Endothelial cell of umbilical vein (primary cell): Measurements from ENCODE around the gene PFN3. TPM values are rescaled to one million over a fixed set of nuclear protein-coding genes. Genes with fewer than 3 reads are reported as not detected.

Source experiments
- BruUV-seq: library from RNA; stranded (reverse); fragments of 400-500 nt; replicated peaks from 2 replicates; lab custom pipeline; 2021; lab: Mats Ljungman, UMichigan
- CTCF ChIA-PET: fragments of 300-600, 350-600 bp; sonication (Branson Sonifier 250); formaldehyde crosslinking; loops from one replicate; lab custom pipeline; 2021; ENCODE audit warnings: antibody characterized with exemption, inconsistent platforms; lab: Charles Lee
- POLR2A ChIA-PET: fragments of 300-600, 350-600 bp; sonication (Branson Sonifier 250); formaldehyde crosslinking; loops from one replicate; lab custom pipeline; 2021; ENCODE audit warnings: antibody characterized with exemption, inconsistent platforms; lab: Charles Lee
- DNase-seq: peaks from one replicate; pipeline ENCODE4 v3.0.0-alpha.2; 2011; ENCODE audit warnings: low read depth, low spot score
- FAIRE-seq: peaks from 2 replicates; lab custom pipeline; 2011; peaks lifted over from hg19 to GRCh38; lab: Jason Lieb, UNC
- H2AFZ ChIP-seq: 2 replicates; pipeline ENCODE4 v1.6.0; 2012; ENCODE audit warnings: low read depth, low read length, control low read depth, inconsistent platforms
- H3K27ac ChIP-seq: 2 replicates; pipeline ENCODE4 v1.5.1; 2011; ENCODE audit warnings: low read depth, mild to moderate bottlenecking, control low read depth, low read length, moderate library complexity; ENCODE audit not compliant: insufficient read depth
- H3K27me3 ChIP-seq, 2 experiments: 2 replicates each; pipeline versions ENCODE4 v1.6.0 to v1.6.1; 2011; ENCODE audit warnings: low read length in 2 of 2, mixed read lengths in 1 of 2; ENCODE audit not compliant: control insufficient read depth in 2 of 2, insufficient read depth in 2 of 2
- H3K36me3 ChIP-seq, 2 experiments: 2 replicates in 1 of 2; 3 replicates in 1 of 2; pipeline ENCODE4 v1.5.1; 2011; ENCODE audit warnings: low read length in 2 of 2, mild to moderate bottlenecking in 1 of 2, moderate library complexity in 1 of 2; ENCODE audit not compliant: control insufficient read depth in 2 of 2, insufficient read depth in 2 of 2; ENCODE audit errors: extremely low read depth in 1 of 2
- H3K4me1 ChIP-seq: 3 replicates; pipeline ENCODE4 v1.5.1; 2011; ENCODE audit warnings: mild to moderate bottlenecking, low read length; ENCODE audit not compliant: control insufficient read depth, insufficient read depth; ENCODE audit errors: extremely low read depth
- H3K4me2 ChIP-seq: 2 replicates; pipeline ENCODE4 v1.6.1; 2011; ENCODE audit warnings: low read length, control low read depth, mixed read lengths; ENCODE audit not compliant: insufficient read depth
- H3K4me3 ChIP-seq, 3 experiments: fragments of 200-600 bp in 1 of 3; sonication (generic), shearing (Covaris generic) in 1 of 3; replicated peaks in 1 of 3; 2 replicates each; pipeline ENCODE4 v1.5.1; 2011 to 2016; ENCODE audit warnings: control low read depth in 3 of 3, low read length in 3 of 3, mild to moderate bottlenecking in 2 of 3, inconsistent platforms in 1 of 3, low read depth in 1 of 3, moderate library complexity in 1 of 3; ENCODE audit not compliant: insufficient read depth in 1 of 3
- H3K79me2 ChIP-seq: 2 replicates; pipeline ENCODE4 v1.6.0; 2012; ENCODE audit warnings: low read length, inconsistent platforms; ENCODE audit not compliant: control insufficient read depth, insufficient read depth
- H3K9ac ChIP-seq: replicated peaks from 2 replicates; pipeline ENCODE3; 2011; ENCODE audit warnings: low read length, control low read depth; ENCODE audit not compliant: insufficient read depth; ENCODE audit errors: extremely low read depth
- H3K9me1 ChIP-seq: replicated peaks from 3 replicates; pipeline ENCODE4 v1.6.0; 2011; ENCODE audit warnings: mild to moderate bottlenecking, low read length; ENCODE audit not compliant: control insufficient read depth, insufficient read depth; ENCODE audit errors: extremely low read depth
- H3K9me3 ChIP-seq: replicated peaks from 2 replicates; pipeline ENCODE4 v1.5.1; 2012; ENCODE audit warnings: low read length, inconsistent platforms; ENCODE audit not compliant: control insufficient read depth, insufficient read depth
- H4K20me1 ChIP-seq: replicated peaks from 2 replicates; pipeline ENCODE3; 2011; ENCODE audit warnings: mild to moderate bottlenecking, low read length; ENCODE audit not compliant: control insufficient read depth, insufficient read depth; ENCODE audit errors: extremely low read depth
- EZH2 ChIP-seq: IDR thresholded peaks from 2 replicates; pipeline ENCODE4 v1.6.1; 2012; ENCODE audit warnings: borderline replicate concordance, low read depth, mild to moderate bottlenecking, moderate library complexity, low read length, inconsistent platforms; ENCODE audit not compliant: severe bottlenecking
- FOS ChIP-seq: IDR thresholded peaks from 2 replicates; pipeline ENCODE4 v1.6.1; 2011; ENCODE audit warnings: mild to moderate bottlenecking, low read length, moderate library complexity, borderline replicate concordance; ENCODE audit not compliant: insufficient read depth
- GATA2 ChIP-seq: IDR thresholded peaks from 2 replicates; pipeline ENCODE4 v1.7.0; 2011; ENCODE audit warnings: low read depth, mild to moderate bottlenecking, moderate library complexity, mixed read lengths, low read length; ENCODE audit not compliant: insufficient read length, insufficient read depth
- JUN ChIP-seq: IDR thresholded peaks from 2 replicates; pipeline ENCODE4 v1.6.1; 2011; ENCODE audit warnings: borderline replicate concordance, low read depth; ENCODE audit not compliant: insufficient read length, insufficient read depth
- MYC ChIP-seq: IDR thresholded peaks from one replicate; pipeline ENCODE4 v1.6.1; 2011; ENCODE audit warnings: mild to moderate bottlenecking, low read depth, low read length
- POLR2A ChIP-seq: IDR thresholded peaks from 2 replicates; pipeline ENCODE4 v1.6.1; 2012; ENCODE audit warnings: low read depth, mild to moderate bottlenecking, control low read depth, low read length
- POLR2AphosphoS5 ChIP-seq: IDR thresholded peaks from 2 replicates; pipeline ENCODE4 v1.6.1; 2012; ENCODE audit warnings: low read depth, mild to moderate bottlenecking, control low read depth, low read length, moderate library complexity; ENCODE audit not compliant: insufficient read depth
- dilution Hi-C: fragments of 300-500 bp; cut with MboI; formaldehyde crosslinking; loops from one replicate; pipeline ENCODE4 v1.15.0; 2019; ENCODE audit warnings: low sequenced_read_pairs; ENCODE audit not compliant: extremely low pct_ligation_motif_present
- intact Hi-C: fragments of 100-400 bp; cut with micrococcal nuclease; formaldehyde crosslinking; loops from one replicate; pipeline ENCODE4 v1.10.0; 2022
- polyA plus RNA-seq, 4 experiments: library from polyadenylated mRNA; depleted of rRNA in 3 of 4; stranded (reverse) in 3 of 4; unstranded in 1 of 4; fragments of >200 nt; gene quantifications; 2 replicates each; pipeline versions ENCODE4 v1.2.1 to v1.2.3, GENCODE V29; 2011 to 2012; ENCODE audit warnings: missing spikeins in 1 of 4
- total RNA-seq: library from RNA; stranded (reverse); gene quantifications from 2 replicates; pipeline ENCODE4 v1.2.3, GENCODE V29; 2021
- TF ChIP-seq, protein P1 (sequence below): IDR thresholded peaks from 2 replicates; pipeline ENCODE4 v1.6.1; 2011; ENCODE audit not compliant: insufficient read depth, insufficient read length
- TF ChIP-seq, protein P2 (sequence below), 2 donors: IDR thresholded peaks; 1 replicate in 1 of 2; 2 replicates in 1 of 2; pipeline ENCODE4 v1.5.1; 2011; ENCODE audit warnings: low read length in 2 of 2, mild to moderate bottlenecking in 2 of 2, moderate library complexity in 2 of 2, control low read depth in 1 of 2, inconsistent platforms in 1 of 2, low read depth in 1 of 2; ENCODE audit not compliant: insufficient read depth in 1 of 2; ENCODE audit errors: extremely low read depth in 1 of 2

Gene PFN3
- total and polyA plus RNA-seq, 2 donors (not counting 3 experiments of a cell fraction or from before 2014, with no cell fraction given) = not detected

DNA sequence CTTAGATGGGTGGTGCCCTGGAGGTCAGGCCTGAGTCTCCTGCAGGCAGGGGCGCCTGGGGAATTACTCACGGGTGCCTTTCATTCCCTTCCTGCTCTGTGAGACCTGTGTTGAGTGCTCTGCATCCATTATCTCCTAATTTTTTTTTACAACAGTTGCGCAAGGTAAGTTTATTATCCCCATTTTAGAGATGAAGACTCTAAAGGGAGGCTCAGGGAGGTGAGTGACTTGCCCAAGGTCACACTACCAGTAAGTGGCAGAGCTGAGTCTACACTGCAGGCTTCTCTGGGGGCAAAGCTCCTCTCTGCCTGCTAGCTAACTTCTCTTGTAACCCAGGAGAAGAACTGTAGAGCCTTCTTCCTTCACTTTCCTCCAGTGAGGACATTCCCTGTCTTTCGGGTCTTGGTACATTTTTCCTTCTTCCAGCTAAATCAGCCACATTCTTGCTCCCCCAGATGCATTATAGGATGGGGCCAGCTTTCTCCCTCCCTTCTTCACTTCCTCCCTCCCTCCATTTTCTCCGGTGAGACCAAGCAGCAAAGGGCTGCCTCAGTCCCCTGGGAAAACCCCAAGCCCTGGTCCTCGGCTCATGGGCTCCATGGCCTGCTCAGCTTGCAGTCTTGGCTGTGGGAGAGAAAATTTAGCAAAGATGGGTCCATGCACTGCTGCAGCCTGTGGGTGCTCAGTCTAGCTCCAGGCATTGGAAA lies 47.9 kb upstream of the PFN3 start:
- Histone ChIP-seq H3K9me1 (no peaks in the 10 kb centered on the region), H4K20me1 (no peaks in the 10 kb centered on the region), H3K27me3 (no peaks in the 10 kb centered on the region), H3K36me3 (no peaks in the 10 kb centered on the region), H3K4me3 (no peak overlapping the region), H3K4me1 (peaks cover 23% of the 10 kb centered on the region), H3K79me2 (no peaks in the 10 kb centered on the region), H2AFZ (no peak overlapping the region), H3K9me3 (no peaks in the 10 kb centered on the region), H3K4me2 (peak overlapping the region; percentile 6), H3K27ac (no peak overlapping the region), H3K9ac (no peak overlapping the region)
- TF ChIP-seq POLR2AphosphoS5 (no peak), GATA2 (no peak)
- intact Hi-C loops (no loop called here), dilution Hi-C loops (no loop called here)
- CTCF ChIA-PET = interaction anchor here (1.0 to 13.5 kb wide), 9 partner anchors 9 to 138 kb away, joined by 3 to 288 read pairs (median 7); partner anchors contain the start of genes GRK6 and PFN3
- DNase-seq (no peak), FAIRE-seq (peak; percentile 60)
- POLR2A ChIA-PET = interaction anchor here (1.5 kb wide), 1 partner anchor 49 kb away, joined by 7 read pairs; the partner anchor contains the start of gene PDLIM7
- TSS peak; percentile 10 for BruUV-seq

DNA sequence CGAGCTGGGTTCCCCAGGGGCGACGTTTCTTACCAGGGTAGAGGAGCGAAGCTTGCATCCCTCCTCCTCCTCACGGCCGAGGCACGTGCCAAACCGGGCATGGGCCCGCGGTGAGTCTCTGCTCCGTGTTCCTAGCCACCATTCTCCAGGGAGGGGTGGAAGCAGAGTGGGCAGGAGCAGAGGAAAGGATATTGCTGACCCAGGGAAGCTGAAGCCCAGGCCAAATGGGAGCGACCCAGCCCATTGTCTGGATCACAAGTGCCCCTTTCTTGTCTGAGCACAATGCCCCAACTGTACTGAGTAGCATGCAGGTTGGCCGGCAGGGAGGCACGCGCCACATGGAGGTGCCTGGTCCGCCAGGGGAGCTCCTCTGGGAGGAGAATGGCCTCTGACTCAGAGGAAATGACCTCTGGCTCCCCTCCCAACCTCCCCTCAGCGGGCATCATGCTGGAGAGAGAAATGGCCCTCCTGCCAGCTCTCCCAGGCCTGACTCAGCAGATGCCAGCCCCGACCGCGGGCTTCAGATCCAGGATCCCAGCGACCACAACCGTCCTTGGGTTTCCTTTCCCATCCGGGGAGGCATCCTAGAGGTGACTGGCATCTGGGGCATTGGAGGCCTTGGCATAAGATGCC lies 47.3 kb upstream of the PFN3 start:
- Histone ChIP-seq H3K27me3 (no peaks in the 10 kb centered on the region), H2AFZ (no peak overlapping the region), H3K4me1 (peaks cover 16% of the 10 kb centered on the region), H3K9me1 (no peaks in the 10 kb centered on the region), H3K9me3 (no peaks in the 10 kb centered on the region), H3K4me3 (no peak overlapping the region), H3K79me2 (no peaks in the 10 kb centered on the region), H3K36me3 (no peaks in the 10 kb centered on the region), H3K4me2 (peak overlapping the region; percentile 6), H3K27ac (no peak overlapping the region), H3K9ac (no peak overlapping the region), H4K20me1 (no peaks in the 10 kb centered on the region)
- FAIRE-seq = peak; percentile 83
- ChIA-PET CTCF (interaction anchor here (0.8 to 13.5 kb wide), 11 partner anchors 8 to 138 kb away, joined by 3 to 288 read pairs (median 4); partner anchors contain the start of genes GRK6 and PFN3), POLR2A (interaction anchor here (0.6 to 1.5 kb wide), 3 partner anchors 20 to 49 kb away, joined by 3 to 7 read pairs (median 4); partner anchors contain the start of genes GRK6 and PDLIM7)
- peak; percentile 67 for DNase-seq
- dilution Hi-C loops = no loop called here
- TF ChIP-seq JUN (no peak), GATA2 (peak; percentile 16), EZH2 (no peak), MYC (peak; percentile 59), POLR2A (peak; percentile 44), FOS (peak; percentile 65), POLR2AphosphoS5 (peak; percentile 72)
- TF ChIP-seq, protein P1, sequence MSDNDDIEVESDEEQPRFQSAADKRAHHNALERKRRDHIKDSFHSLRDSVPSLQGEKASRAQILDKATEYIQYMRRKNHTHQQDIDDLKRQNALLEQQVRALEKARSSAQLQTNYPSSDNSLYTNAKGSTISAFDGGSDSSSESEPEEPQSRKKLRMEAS = no peak
- TF ChIP-seq, protein P2, sequence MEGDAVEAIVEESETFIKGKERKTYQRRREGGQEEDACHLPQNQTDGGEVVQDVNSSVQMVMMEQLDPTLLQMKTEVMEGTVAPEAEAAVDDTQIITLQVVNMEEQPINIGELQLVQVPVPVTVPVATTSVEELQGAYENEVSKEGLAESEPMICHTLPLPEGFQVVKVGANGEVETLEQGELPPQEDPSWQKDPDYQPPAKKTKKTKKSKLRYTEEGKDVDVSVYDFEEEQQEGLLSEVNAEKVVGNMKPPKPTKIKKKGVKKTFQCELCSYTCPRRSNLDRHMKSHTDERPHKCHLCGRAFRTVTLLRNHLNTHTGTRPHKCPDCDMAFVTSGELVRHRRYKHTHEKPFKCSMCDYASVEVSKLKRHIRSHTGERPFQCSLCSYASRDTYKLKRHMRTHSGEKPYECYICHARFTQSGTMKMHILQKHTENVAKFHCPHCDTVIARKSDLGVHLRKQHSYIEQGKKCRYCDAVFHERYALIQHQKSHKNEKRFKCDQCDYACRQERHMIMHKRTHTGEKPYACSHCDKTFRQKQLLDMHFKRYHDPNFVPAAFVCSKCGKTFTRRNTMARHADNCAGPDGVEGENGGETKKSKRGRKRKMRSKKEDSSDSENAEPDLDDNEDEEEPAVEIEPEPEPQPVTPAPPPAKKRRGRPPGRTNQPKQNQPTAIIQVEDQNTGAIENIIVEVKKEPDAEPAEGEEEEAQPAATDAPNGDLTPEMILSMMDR (IDR thresholded peaks at IDR 0.05; ENCODE audit: extremely low read depth in 1 of 2, insufficient read depth in 1 of 2, low read depth in 1 of 2, low read length in 2 of 2) = peak in 1 of 2 donors; percentile 16
- no TSS peak for BruUV-seq
- intact Hi-C loops = no loop called here
